K562 (cell line): ENCODE results near the gene ICAM2. TPM values are rescaled to one million over a fixed set of nuclear protein-coding genes. Genes with fewer than 3 reads are reported as not detected.

Source experiments
- ATAC-seq: fragments of 200-7000 bp; cut with Tn5 transposase; 3 replicates; pipeline ENCODE4 v1.9.1; 2020; ENCODE audit warnings: moderate library complexity
- BruUV-seq: library from RNA; stranded (reverse); fragments of 400-500 nt; replicated peaks from 2 replicates; lab custom pipeline; 2021; lab: Mats Ljungman, UMichigan
- CTCF ChIA-PET: fragments of 300-600 bp; formaldehyde crosslinking; extraction: SDS; loops from one replicate; lab custom pipeline; 2021; ENCODE audit warnings: low intra/inter-chr PET ratio; lab: Yijun Ruan, JAX
- POLR2A ChIA-PET: fragments of 300-600, 350-650 bp; sonication (Branson Sonifier 250); formaldehyde crosslinking; extraction: SDS; loops from one replicate; lab custom pipeline; 2021; ENCODE audit warnings: antibody characterized with exemption, inconsistent platforms; lab: Yijun Ruan, JAX
- DNase-seq, 4 experiments: peaks; one replicate each; pipeline versions ENCODE4 v3.0.0 to v3.0.0-alpha.2; 2011 to 2018; ENCODE audit warnings: low spot score in 3 of 4, mixed read lengths in 3 of 4; ENCODE audit errors: extremely low read depth in 1 of 4
- FAIRE-seq: peaks from 2 replicates; lab custom pipeline; 2011; peaks lifted over from hg19 to GRCh38; lab: Jason Lieb, UNC
- H2AFZ ChIP-seq: 2 replicates; pipeline ENCODE4 v1.6.0; 2011; ENCODE audit warnings: low read depth, low read length, control low read depth, inconsistent platforms
- H3K27ac ChIP-seq: fragments of 200-600 bp; 3 replicates; pipeline ENCODE4 v1.8.0; 2011; ENCODE audit warnings: low read depth, mild to moderate bottlenecking, control low read depth, inconsistent platforms, low read length, moderate library complexity, mixed read lengths; ENCODE audit errors: extremely low read depth
- H3K27me3 ChIP-seq, 2 experiments: fragments of 300-600 bp in 1 of 2; 2 replicates in 1 of 2; 3 replicates in 1 of 2; pipeline versions ENCODE4 v1.6.0 to v1.8.0; 2011; ENCODE audit warnings: inconsistent platforms in 2 of 2, low read length in 2 of 2, mild to moderate bottlenecking in 1 of 2, mixed read lengths in 1 of 2, moderate library complexity in 1 of 2; ENCODE audit not compliant: control insufficient read depth in 2 of 2, insufficient read depth in 2 of 2
- H3K36me3 ChIP-seq: fragments of 300-600 bp; 3 replicates; pipeline ENCODE4 v1.8.0; 2011; ENCODE audit warnings: mild to moderate bottlenecking, low read length, inconsistent platforms; ENCODE audit not compliant: control insufficient read depth, insufficient read depth
- H3K4me1 ChIP-seq, 2 experiments: fragments of 200-600 bp in 1 of 2; replicated peaks in 1 of 2; 2 replicates in 1 of 2; 3 replicates in 1 of 2; pipeline versions ENCODE4 v1.5.1 to v1.8.0; 2011; ENCODE audit warnings: inconsistent platforms in 2 of 2, low read length in 2 of 2, mild to moderate bottlenecking in 1 of 2, mixed read lengths in 1 of 2, moderate library complexity in 1 of 2; ENCODE audit not compliant: control insufficient read depth in 2 of 2, insufficient read depth in 2 of 2
- H3K4me2 ChIP-seq: 2 replicates; pipeline ENCODE4 v1.6.1; 2011; ENCODE audit warnings: low read length, control low read depth, inconsistent platforms, mixed read lengths; ENCODE audit not compliant: insufficient read depth
- H3K4me3 ChIP-seq: fragments of 200-600 bp; sonication (generic), shearing (Covaris generic); 2 replicates; pipeline ENCODE4 v1.5.1; 2016; ENCODE audit warnings: control low read depth, inconsistent platforms
- H3K79me2 ChIP-seq: fragments of 200-600 bp; 3 replicates; pipeline ENCODE4 v1.8.0; 2011; ENCODE audit warnings: low read length, inconsistent platforms; ENCODE audit not compliant: control insufficient read depth, insufficient read depth
- H3K9ac ChIP-seq, 2 experiments: 2 replicates each; pipeline versions ENCODE4 v1.6.0 to v1.6.1; 2011; ENCODE audit warnings: low read depth in 2 of 2, low read length in 2 of 2, control low read depth in 1 of 2, inconsistent platforms in 1 of 2, mild to moderate bottlenecking in 1 of 2, mixed read lengths in 1 of 2; ENCODE audit not compliant: insufficient read depth in 1 of 2
- H3K9me1 ChIP-seq: one replicate; pipeline ENCODE4 v1.6.0; 2011; ENCODE audit warnings: inconsistent platforms, mild to moderate bottlenecking, low read length, moderate library complexity; ENCODE audit not compliant: control insufficient read depth, insufficient read depth
- H3K9me3 ChIP-seq: replicated peaks from 2 replicates; pipeline ENCODE4 v1.5.1; 2011; ENCODE audit warnings: low read depth, low read length, inconsistent platforms; ENCODE audit not compliant: control insufficient read depth, insufficient read depth
- H4K20me1 ChIP-seq: replicated peaks from 2 replicates; pipeline ENCODE4 v1.6.1; 2011; ENCODE audit warnings: low read length, inconsistent platforms, mixed read lengths; ENCODE audit not compliant: control insufficient read depth, insufficient read depth
- CBX3 ChIP-seq, 2 experiments: IDR thresholded peaks; 1 replicate in 1 of 2; 2 replicates in 1 of 2; pipeline ENCODE4 v1.6.1; 2012; ENCODE audit warnings: inconsistent platforms in 2 of 2, low read length in 2 of 2, borderline replicate concordance in 1 of 2, control low read depth in 1 of 2
- E2F5 ChIP-seq: sonication (generic); formaldehyde crosslinking; IDR thresholded peaks from 2 replicates; pipeline ENCODE4 v1.8.0; 2022; ENCODE audit warnings: mild to moderate bottlenecking, missing genetic modification reagents
- FOSL1 ChIP-seq: fragments of 200-800 bp; sonication (Bioruptor generic); conservative IDR thresholded peaks from 2 replicates; pipeline ENCODE4 v1.6.1; 2016; ENCODE audit warnings: missing genetic modification characterization, missing compliant biosample characterization
- FOXA3 ChIP-seq, 2 experiments: fragments of 450-650 bp in 1 of 2; sonication (generic) in 1 of 2; formaldehyde crosslinking; IDR thresholded peaks in 1 of 2; conservative IDR thresholded peaks in 1 of 2; 2 replicates each; pipeline versions ENCODE4 v1.4.0 to v1.8.0; 2020 to 2022; ENCODE audit warnings: mild to moderate bottlenecking in 2 of 2, missing genetic modification reagents in 1 of 2
- MTA2 ChIP-seq: fragments of 450-650 bp; IDR thresholded peaks from 2 replicates; pipeline ENCODE4 v1.6.1; 2016; ENCODE audit warnings: low read depth
- PHF21A ChIP-seq: fragments of 450-650 bp; IDR thresholded peaks from 2 replicates; pipeline ENCODE4 v1.6.1; 2017; ENCODE audit warnings: low read depth, borderline replicate concordance
- RBM14 ChIP-seq: fragments of 200-400 bp; formaldehyde crosslinking; IDR thresholded peaks from 2 replicates; pipeline ENCODE4 v1.6.1; 2018; ENCODE audit warnings: low read depth, mild to moderate bottlenecking, low read length, moderate library complexity, borderline replicate concordance; ENCODE audit not compliant: insufficient read depth
- RBM17 ChIP-seq: fragments of 200-400 bp; formaldehyde crosslinking; IDR thresholded peaks from 2 replicates; pipeline ENCODE4 v1.6.1; 2017; ENCODE audit warnings: low read depth, mild to moderate bottlenecking, low read length, borderline replicate concordance
- SMARCE1 ChIP-seq: fragments of 450-650 bp; IDR thresholded peaks from 2 replicates; pipeline ENCODE4 v1.7.1; 2016; ENCODE audit warnings: mild to moderate bottlenecking
- ZBTB11 ChIP-seq, 3 experiments: fragments of 200-800 bp in 1 of 3; fragments of 250-450 bp in 1 of 3; fragments of 450-650 bp in 1 of 3; sonication (Bioruptor Pico) in 1 of 3; sonication (Bioruptor generic) in 1 of 3; formaldehyde crosslinking in 1 of 3; IDR thresholded peaks; 2 replicates each; pipeline versions ENCODE4 v1.6.1 to v1.8.0; 2016 to 2022; ENCODE audit warnings: mild to moderate bottlenecking in 2 of 3, missing genetic modification characterization in 2 of 3, missing compliant biosample characterization in 1 of 3, moderate library complexity in 1 of 3
- ZNF316 ChIP-seq: fragments of 450-650 bp; IDR thresholded peaks from 2 replicates; pipeline ENCODE4 v1.6.1; 2016
- ZNF518B ChIP-seq: fragments of 250-450 bp; sonication (Bioruptor Pico); IDR thresholded peaks from 2 replicates; pipeline ENCODE4 v1.5.0; 2021; ENCODE audit warnings: mild to moderate bottlenecking, moderate library complexity
- ZNF77 ChIP-seq: fragments of 250-450 bp; sonication (Bioruptor Pico); IDR thresholded peaks from 2 replicates; pipeline ENCODE4 v1.5.0; 2020
- WGBS: fragments of 100-300 bp; shearing (Covaris generic); methylation state at CpG from one replicate; pipeline ENCODE4 v1.1.6; 2016; ENCODE audit warnings: low coverage, mixed read lengths; ENCODE audit not compliant: insufficient coverage; ENCODE audit errors: missing lambda C conversion rate; 5-methylcytosine and 5-hydroxymethylcytosine counted together
- in situ Hi-C: fragments of 300-500 bp; cut with MboI; formaldehyde crosslinking; loops from 4 replicates; pipeline ENCODE4 v1.15.0; 2018; ENCODE audit warnings: inconsistent platforms, mixed read lengths
- intact Hi-C: fragments of 100-400 bp; cut with micrococcal nuclease; formaldehyde crosslinking; loops from 2 replicates; pipeline ENCODE4 v1.14.2; 2022
- polyA plus RNA-seq, 8 experiments: library from polyadenylated mRNA; depleted of rRNA in 4 of 8; stranded (reverse) in 5 of 8; unstranded in 3 of 8; fragments of >200 nt; fragmentation: Nextera tagmentation in 2 of 8; fragmentation: Illumina TruSeq in 1 of 8; extraction: Ambion mirVana in 2 of 8; extraction: Trizol in 1 of 8; gene quantifications; 2 replicates each; pipeline versions ENCODE4 v1.2.1 to v1.2.3, GENCODE V29; 2011 to 2014; ENCODE audit warnings: inconsistent platforms in 1 of 8, missing spikeins in 1 of 8
- total RNA-seq, 7 experiments: library from RNA; depleted of rRNA in 6 of 7; stranded (reverse); fragments of >200 nt in 6 of 7; fragmentation: Illumina TruSeq in 2 of 7; extraction: Trizol in 2 of 7; gene quantifications; 2 replicates each; pipeline versions ENCODE4 v1.2.1 to v1.2.3, GENCODE V29; 2011 to 2021; ENCODE audit warnings: low replicate concordance in 1 of 7

Gene ICAM2
- total and polyA plus RNA-seq, 9 of the 15 experiments (the other 6 are each of a cell fraction or from before 2014, with no cell fraction given) = 37.9 to 89.4 (median 60.6) TPM

GRCh38 chr17:63984236-63984635, 36.2 kb downstream of the ICAM2 start (continued):
- TF ChIP-seq SMARCE1 (no peak), FOXA3 (CRISPR knock-in tag; conservative IDR thresholded peaks at IDR 0.05 in 1 of 2, IDR thresholded peaks at IDR 0.05 in 1 of 2) (no peak), ZNF316 (no peak), RBM17 (no peak), MTA2 (no peak), CBX3 (IDR thresholded peaks at IDR 0.05; ENCODE audit: borderline replicate concordance in 1 of 2, low read length in 2 of 2) (no peak), ZBTB11 (CRISPR knock-in tag; IDR thresholded peaks at IDR 0.05) (no peak)
- TF ChIP-seq, all 486 proteins: peak for 0

- Histone ChIP-seq H3K9ac (no peak overlapping the region), H3K79me2 (no peaks in the 10 kb centered on the region), H3K4me3 (no peak overlapping the region), H3K9me3 (no peaks in the 10 kb centered on the region; the same call in none of the 2 replicates), H3K27me3 (no peaks in the 10 kb centered on the region), H3K4me1 (peaks cover 7 to 21% of the 10 kb centered on the region in 2 experiments; a peak in 4 of 5 replicates), H3K36me3 (no peaks in the 10 kb centered on the region), H3K4me2 (no peak overlapping the region), H4K20me1 (no peaks in the 10 kb centered on the region), H3K9me1 (no peaks in the 10 kb centered on the region), H2AFZ (no peak overlapping the region), H3K27ac (no peak overlapping the region)
- CTCF ChIA-PET = interaction anchor here (0.6 kb wide), 1 partner anchor 46 kb away, joined by 3 read pairs; no protein-coding TSS in a partner anchor
- 27% methylated on average over 6 of the region's 7 CpGs for WGBS
- no peak for ATAC-seq
- no TSS peak for BruUV-seq
- POLR2A ChIA-PET = interaction anchor here (0.6 kb wide), 1 partner anchor 22 kb away, joined by 3 read pairs; no protein-coding TSS in a partner anchor
- FAIRE-seq = no peak
- intact Hi-C loops = no loop called here
- DNase-seq = no peak
- in situ Hi-C loops = no loop called here
- TF ChIP-seq ZNF77 (CRISPR knock-in tag) = no peak
- no peak for TF ChIP-seq RBM14
- no peak for TF ChIP-seq E2F5 (CRISPR knock-in tag)
- no peak for TF ChIP-seq ZNF518B
- no peak for TF ChIP-seq FOSL1 (tag)
- TF ChIP-seq PHF21A = no peak
Measured at GRCh38 chr17:63983320-63983719, 37.1 kb downstream of the ICAM2 start.
